Measurements from ENCODE around the gene PPARD.
"Not testable (repeated sequence)": the region's sequence is repeated elsewhere in the genome, so short reads cannot be mapped to it uniquely, and the experiment has no call there.

PPARD gene

GRCh38 chr6:35342258-35343091 is at the start of gene PPARD:
TSS of gene PPARD (plus strand) at chr6:35342558. CDS start at chr6:35411088, 68,530 bp downstream.
- peak; percentile 96 to 98 (median 98) for DNase-seq (ENCODE audit: low read depth in 2 of 3, low spot score in 1 of 3)

DNA sequence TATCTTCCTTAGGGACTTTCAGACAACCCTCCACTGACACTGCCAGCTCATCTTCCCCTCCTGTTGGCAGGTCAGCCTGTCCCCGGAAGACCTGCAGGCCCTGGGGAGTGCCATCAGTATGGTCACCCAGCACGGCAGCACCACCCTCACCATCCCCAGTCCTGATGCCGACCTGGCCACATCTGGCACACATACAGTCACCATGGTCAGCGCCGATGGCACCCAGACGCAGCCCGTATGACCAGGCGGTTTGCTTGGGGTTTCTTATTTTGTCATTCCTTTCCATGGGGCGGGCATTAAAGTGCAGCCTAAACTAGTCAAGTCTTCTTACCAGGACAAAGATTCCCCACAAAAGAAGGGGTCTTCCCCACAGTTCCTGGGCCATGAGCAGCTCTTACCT is 48.7 kb upstream of the PPARD start:
- DNase-seq (ENCODE audit: low read depth in 2 of 3, low spot score in 1 of 3) = no peak

GRCh38 chr6:35294308-35294945 is 47.9 kb upstream of the PPARD start:
- peak in 1 of 3 donors; percentile 34 for DNase-seq (ENCODE audit: low read depth in 2 of 3, low spot score in 1 of 3)

DNA sequence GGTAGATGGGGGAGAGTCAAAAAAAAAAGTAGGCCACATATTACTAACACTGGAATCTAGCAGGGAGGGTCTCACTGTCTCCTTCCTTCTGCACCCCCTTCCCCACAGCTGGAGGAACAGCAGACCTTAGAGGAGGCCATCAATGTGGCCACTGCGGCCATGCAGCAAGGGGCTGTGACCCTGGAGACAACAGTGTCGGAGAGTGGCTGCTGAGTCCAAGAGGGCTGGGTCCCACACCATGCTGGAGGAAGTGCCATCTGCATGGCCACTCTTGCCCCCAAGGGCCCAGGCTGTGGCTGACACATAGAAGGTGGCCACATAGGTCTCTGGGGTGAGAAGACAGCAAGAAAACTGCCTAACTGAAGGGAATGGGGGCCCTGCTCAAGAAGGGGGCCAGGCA is 47.3 kb upstream of the PPARD start:
- DNase-seq (ENCODE audit: low read depth in 2 of 3, low spot score in 1 of 3) = no peak

- DNase-seq (ENCODE audit: low read depth in 2 of 3, low spot score in 1 of 3) = no peak
Measured at GRCh38 chr6:35295521-35296315, 46.6 kb upstream of the PPARD start.

- DNase-seq (ENCODE audit: low read depth in 2 of 3, low spot score in 1 of 3) = no peak
Measured at GRCh38 chr6:35296931-35297600, 45.3 kb upstream of the PPARD start.

- peak; percentile 77 to 84 (median 80) for DNase-seq (ENCODE audit: low read depth in 2 of 3, low spot score in 1 of 3)
Measured at GRCh38 chr6:35297601-35298481, 44.5 kb upstream of the PPARD start, which contains the start of gene DEF6. TSS of gene DEF6 (plus strand) at chr6:35297818. CDS start at chr6:35297857, 39 bp downstream.

DNA sequence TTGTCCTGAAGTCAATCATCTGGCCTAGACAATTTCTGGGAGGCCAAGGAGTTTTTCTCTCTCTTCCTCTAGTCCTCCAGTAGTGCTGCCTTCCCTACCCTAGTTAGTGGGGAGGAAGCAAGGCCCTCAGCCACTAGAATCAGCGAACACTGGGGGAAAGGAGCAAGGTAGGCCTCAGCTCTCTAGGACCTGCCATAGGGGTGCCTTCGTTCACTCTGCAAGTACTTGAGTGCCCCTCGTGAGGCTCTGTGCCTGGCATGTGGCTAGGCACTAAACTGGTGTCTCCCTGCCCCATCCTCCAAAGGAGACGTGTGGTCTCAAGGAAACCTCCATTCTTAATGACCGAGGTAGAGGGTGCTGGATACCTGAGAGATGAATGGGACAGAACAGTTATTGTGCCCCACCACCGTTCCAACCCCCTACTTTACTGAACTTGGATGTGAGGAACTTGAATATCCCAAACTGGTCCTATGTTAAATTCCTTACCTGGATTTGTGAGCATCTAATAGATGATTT is 43.7 kb upstream of the PPARD start:
- DNase-seq (ENCODE audit: low read depth in 2 of 3, low spot score in 1 of 3) = no peak

DNA sequence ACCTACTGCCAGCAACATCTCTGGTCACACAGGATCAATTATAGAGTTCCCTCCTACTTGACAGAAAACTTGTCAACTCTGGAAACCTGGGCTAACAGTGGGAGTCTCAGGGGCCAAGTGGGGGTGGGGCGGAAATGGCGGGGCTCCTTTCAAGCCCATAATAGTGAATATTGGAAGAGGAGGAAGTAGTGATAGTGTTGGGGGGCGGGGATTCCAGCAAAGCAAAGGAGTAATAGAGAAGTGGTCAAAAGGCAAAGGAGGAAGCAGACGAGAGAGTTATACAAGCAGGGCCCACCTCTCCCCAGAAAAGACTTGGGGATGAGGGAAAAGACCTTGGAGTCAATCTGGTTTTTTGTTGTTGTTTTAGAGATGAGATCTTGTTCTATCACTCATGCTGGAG is 42.7 kb upstream of the PPARD start:
- DNase-seq (ENCODE audit: low read depth in 2 of 3, low spot score in 1 of 3) = no peak

DNA sequence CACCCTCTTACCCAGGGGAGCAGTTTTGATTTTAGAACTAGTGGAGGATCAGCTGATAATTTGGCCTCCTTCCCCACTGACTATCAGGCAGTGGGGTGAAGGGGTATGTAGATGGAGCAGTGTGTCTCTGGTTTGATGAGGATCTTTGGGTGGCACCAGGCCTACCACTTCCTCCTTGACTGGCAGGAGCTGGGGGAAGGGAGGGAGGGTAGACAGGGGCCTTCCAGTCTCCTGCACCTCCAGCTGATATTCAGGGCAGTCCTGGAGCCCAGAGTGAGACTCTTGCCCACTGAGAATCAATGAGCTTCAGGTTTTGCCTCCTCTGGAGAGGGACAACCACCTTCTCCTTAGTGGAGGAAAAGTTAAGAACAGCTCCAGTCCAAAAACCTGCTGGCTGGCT is 41.5 kb upstream of the PPARD start:
- no peak for DNase-seq (ENCODE audit: low read depth in 2 of 3, low spot score in 1 of 3)

DNA sequence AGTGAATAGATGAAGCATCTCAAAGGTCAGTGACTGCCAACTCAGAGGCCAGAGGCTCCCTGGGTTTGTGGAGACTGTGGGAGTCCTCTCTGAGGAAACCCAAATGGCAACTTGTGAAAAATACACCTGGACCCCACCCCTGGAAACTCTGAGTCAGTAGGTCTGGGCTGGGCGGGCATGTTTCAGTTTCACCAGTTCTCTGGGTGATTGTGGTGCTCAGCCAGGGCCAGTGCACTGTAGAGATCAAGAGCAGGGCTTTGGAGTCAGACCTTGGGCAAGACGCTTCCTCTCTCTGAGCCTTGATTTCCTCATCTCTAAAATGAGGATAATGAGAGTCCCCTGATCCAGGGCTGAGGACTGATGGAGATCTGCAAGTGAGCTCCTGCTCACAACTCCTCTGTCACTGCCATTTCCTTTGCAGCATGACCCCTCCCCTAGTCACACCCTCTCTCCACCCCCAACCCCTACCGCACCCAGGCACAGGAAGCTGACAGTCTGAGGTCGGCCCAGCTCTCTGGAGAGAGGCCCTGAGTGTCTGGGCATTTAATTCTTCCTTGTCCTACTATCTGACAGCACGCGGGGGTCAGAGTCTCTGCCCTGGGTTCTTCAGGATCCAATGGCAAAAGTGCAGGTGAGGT is 39.6 kb upstream of the PPARD start:
- peak; percentile 79 to 92 (median 84) for DNase-seq (ENCODE audit: low read depth in 2 of 3, low spot score in 1 of 3)

- no peak for DNase-seq (ENCODE audit: low read depth in 2 of 3, low spot score in 1 of 3)
Measured at GRCh38 chr6:35304299-35304698, 38.1 kb upstream of the PPARD start.

- DNase-seq (ENCODE audit: low read depth in 2 of 3, low spot score in 1 of 3) = no peak
Measured at GRCh38 chr6:35305117-35305516, 37.2 kb upstream of the PPARD start.

GRCh38 chr6:35307138-35307537 is 35.2 kb upstream of the PPARD start:
- not testable (repeated sequence) for DNase-seq (ENCODE audit: low read depth in 2 of 3, low spot score in 1 of 3)

GRCh38 chr6:35308543-35308942 is 33.8 kb upstream of the PPARD start:
- not testable (repeated sequence) for DNase-seq (ENCODE audit: low read depth in 2 of 3, low spot score in 1 of 3)

DNA sequence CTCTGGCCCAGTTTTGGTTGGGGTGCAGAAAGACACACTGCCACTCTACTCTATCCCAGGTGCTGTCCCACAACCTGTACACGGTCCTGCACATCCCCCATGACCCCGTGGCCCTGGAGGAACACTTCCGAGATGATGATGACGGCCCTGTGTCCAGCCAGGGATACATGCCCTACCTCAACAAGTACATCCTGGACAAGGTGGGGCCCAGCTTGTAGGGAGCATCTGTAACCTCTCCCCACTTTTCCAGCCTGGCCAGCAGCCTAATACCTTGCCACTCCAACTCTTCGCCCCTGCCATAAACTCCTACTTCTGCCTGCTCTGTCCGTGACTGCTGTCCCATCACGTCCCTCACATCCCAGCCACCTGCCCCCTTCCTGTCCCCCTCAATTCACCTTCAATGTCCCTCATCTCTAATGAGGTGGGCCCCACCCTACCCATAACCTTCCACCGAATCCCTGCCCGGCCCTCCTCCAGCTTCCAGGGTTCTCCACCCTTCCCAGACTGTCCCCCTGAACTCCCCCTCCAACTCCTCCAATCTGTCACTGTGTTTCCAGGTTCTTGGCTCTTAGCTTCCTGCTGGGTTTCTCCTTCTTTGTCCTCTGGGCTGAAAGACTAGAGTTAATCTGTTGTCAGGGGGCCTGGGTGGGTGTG is 32.6 kb upstream of the PPARD start:
- no peak for DNase-seq (ENCODE audit: low read depth in 2 of 3, low spot score in 1 of 3)

DNA sequence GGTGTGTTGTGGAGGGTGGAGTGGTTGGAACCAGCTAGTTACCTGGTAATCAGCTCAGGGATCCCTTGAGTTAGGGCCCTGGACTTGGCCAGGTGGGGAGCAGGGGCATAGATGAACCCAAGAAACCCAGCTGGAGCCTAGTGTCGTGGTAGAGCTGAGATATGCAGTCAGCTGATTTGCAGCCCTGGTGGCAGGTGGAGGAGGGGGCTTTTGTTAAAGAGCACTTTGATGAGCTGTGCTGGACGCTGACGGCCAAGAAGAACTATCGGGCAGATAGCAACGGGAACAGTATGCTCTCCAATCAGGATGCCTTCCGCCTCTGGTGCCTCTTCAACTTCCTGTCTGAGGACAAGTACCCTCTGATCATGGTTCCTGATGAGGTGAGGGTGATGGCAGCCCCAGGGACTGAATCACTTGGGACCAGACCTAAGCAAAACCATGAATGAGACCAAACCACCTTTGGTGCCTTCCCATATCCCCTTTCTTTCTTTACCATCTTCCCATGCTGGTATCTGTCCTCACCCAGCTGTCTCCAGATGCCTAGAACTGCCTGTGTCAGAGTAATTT is 32.0 kb upstream of the PPARD start:
- DNase-seq (ENCODE audit: low read depth in 2 of 3, low spot score in 1 of 3) = peak in 1 of 3 donors; percentile 30

DNA sequence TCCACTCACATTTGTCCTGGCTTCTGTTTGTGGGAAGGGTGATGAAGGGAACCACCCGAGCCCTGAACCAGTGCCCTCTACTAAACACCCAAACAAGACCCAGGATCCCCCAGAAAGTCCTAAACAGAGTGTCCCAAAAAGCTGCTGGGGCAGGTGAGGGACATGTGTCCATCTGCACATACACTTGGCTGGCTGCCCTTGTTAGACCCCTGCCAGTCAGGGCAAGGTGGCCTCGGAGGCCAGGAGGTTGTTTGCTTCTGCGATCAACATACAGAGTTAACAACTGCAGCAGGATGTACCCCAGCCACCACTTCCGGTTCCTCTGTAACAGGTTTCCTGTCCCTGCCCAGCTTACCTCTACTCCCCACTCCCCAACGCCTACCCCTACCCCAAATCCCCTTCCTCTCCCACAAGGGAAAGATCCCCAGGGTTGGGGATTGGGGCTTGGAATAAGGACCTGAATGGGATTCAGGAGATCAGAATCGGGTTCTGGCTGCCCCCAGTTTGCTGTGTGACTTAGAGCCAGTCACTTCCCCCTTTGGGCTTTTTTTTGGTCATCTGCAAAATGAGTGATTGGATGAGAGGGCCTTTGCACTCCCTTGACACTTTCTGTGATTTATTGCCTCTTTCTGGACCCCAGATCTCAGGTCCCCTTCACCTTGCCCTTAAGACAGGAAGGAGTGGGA is 30.8 kb upstream of the PPARD start:
- peak in 1 of 3 donors; percentile 27 for DNase-seq (ENCODE audit: low read depth in 2 of 3, low spot score in 1 of 3)
